Fibroblast of peridontal ligament (primary cell): ENCODE data around the gene ATF6.
A peak's percentile ranks its signal among the peaks of the same experiment; 100 is the strongest.
"Not testable (repeated sequence)": the region's sequence is repeated elsewhere in the genome, so short reads cannot be mapped to it uniquely, and the experiment has no call there.

Experiments
- DNase-seq: peaks from one replicate; pipeline ENCODE4 v3.0.0-alpha.2; 2010; ENCODE audit errors: extremely low read depth

Gene ATF6

GRCh38 chr1:161735837-161736236, 30.3 kb upstream of the ATF6 start:
- DNase-seq, result no peak

GRCh38 chr1:161736335-161736969, 29.7 kb upstream of the ATF6 start:
- DNase-seq, result peak; percentile 19

- DNase-seq, result no peak
Measured at GRCh38 chr1:161737625-161738024, 28.5 kb upstream of the ATF6 start.

- peak; percentile 91 for DNase-seq
Measured at GRCh38 chr1:161738627-161739287, 27.4 kb upstream of the ATF6 start.

GRCh38 chr1:161739865-161740566, 26.1 kb upstream of the ATF6 start:
- no peak for DNase-seq

- no peak for DNase-seq
Measured at GRCh38 chr1:161740921-161741320, 25.2 kb upstream of the ATF6 start.

GRCh38 chr1:161743231-161743630, 22.9 kb upstream of the ATF6 start:
- no peak for DNase-seq

- DNase-seq, result no peak
Measured at GRCh38 chr1:161747801-161748200, 18.3 kb upstream of the ATF6 start.

- peak; percentile 96 for DNase-seq
Measured at GRCh38 chr1:161749509-161750407, 16.4 kb upstream of the ATF6 start, which contains the start of gene DUSP12. TSS of gene DUSP12 (plus strand) at chr1:161749786. CDS start at chr1:161749802, 16 bp downstream.

GRCh38 chr1:161763522-161764098, 2.5 kb upstream of the ATF6 start:
- no peak for DNase-seq

- DNase-seq, result no peak
Measured at GRCh38 chr1:161768461-161768860, 2.3 kb downstream of the ATF6 start.

- no peak for DNase-seq
Measured at GRCh38 chr1:161768986-161769672, 3.0 kb downstream of the ATF6 start.

GRCh38 chr1:161769673-161770045, 3.5 kb downstream of the ATF6 start:
- not testable (repeated sequence) for DNase-seq

GRCh38 chr1:161770250-161770649, 4.1 kb downstream of the ATF6 start:
- no peak for DNase-seq

GRCh38 chr1:161771161-161771560, 5.0 kb downstream of the ATF6 start:
- DNase-seq, result no peak

GRCh38 chr1:161771973-161772372, 5.9 kb downstream of the ATF6 start:
- DNase-seq, result no peak

- DNase-seq, result no peak
Measured at GRCh38 chr1:161772397-161772796, 6.3 kb downstream of the ATF6 start.

GRCh38 chr1:161773791-161774190, 7.7 kb downstream of the ATF6 start:
- DNase-seq, result no peak

- no peak for DNase-seq
Measured at GRCh38 chr1:161777261-161777660, 11.1 kb downstream of the ATF6 start.

- no peak for DNase-seq
Measured at GRCh38 chr1:161778522-161778921, 12.4 kb downstream of the ATF6 start.

GRCh38 chr1:161779393-161779792, 13.3 kb downstream of the ATF6 start:
- DNase-seq, result no peak
